MM.1S (cell line): ENCODE data around the gene TMEM109.
A peak's percentile ranks its signal among the peaks of the same experiment; 100 is the strongest.

ENCODE experiments used
- DNase-seq: peaks from one replicate; pipeline ENCODE4 v3.0.0-alpha.2; 2015
- H2AFZ ChIP-seq: fragments of 300-600 bp; sonication (generic); 2 replicates; pipeline ENCODE4 v1.6.0; 2016; ENCODE audit warnings: antibody characterized with exemption, low read length
- H3F3A ChIP-seq: fragments of 300-600 bp; sonication (generic); 2 replicates; pipeline ENCODE4 v1.6.1; 2016; ENCODE audit warnings: mild to moderate bottlenecking, antibody characterized with exemption, low read length, moderate library complexity, mixed read lengths; ENCODE audit not compliant: insufficient read depth
- H3K27ac ChIP-seq: fragments of 300-600 bp; sonication (generic); 2 replicates; pipeline ENCODE4 v1.5.1; 2016; ENCODE audit warnings: mild to moderate bottlenecking, low read length
- H3K27me3 ChIP-seq: fragments of 300-600 bp; sonication (generic); replicated peaks from 2 replicates; pipeline ENCODE4 v1.6.0; 2016; ENCODE audit warnings: low read length; ENCODE audit not compliant: insufficient read depth
- H3K36me3 ChIP-seq: fragments of 300-600 bp; sonication (generic); replicated peaks from 2 replicates; pipeline ENCODE4 v1.6.1; 2016; ENCODE audit warnings: mild to moderate bottlenecking, low read length, mixed read lengths; ENCODE audit not compliant: insufficient read depth
- H3K4me1 ChIP-seq: fragments of 300-600 bp; sonication (generic); 2 replicates; pipeline ENCODE4 v1.6.1; 2016; ENCODE audit warnings: low read length, mixed read lengths
- H3K4me2 ChIP-seq: fragments of 300-600 bp; sonication (generic); 2 replicates; pipeline ENCODE4 v1.6.0; 2016; ENCODE audit warnings: low read depth, low read length
- H3K4me3 ChIP-seq: fragments of 300-600 bp; sonication (generic); 2 replicates; pipeline ENCODE4 v1.5.1; 2016; ENCODE audit warnings: low read length, mixed read lengths
- H3K79me2 ChIP-seq: fragments of 300-600 bp; sonication (generic); 2 replicates; pipeline ENCODE4 v1.6.1; 2016; ENCODE audit warnings: mixed run types, low read length, mixed read lengths
- H3K9ac ChIP-seq: fragments of 300-600 bp; sonication (generic); 2 replicates; pipeline ENCODE4 v1.6.1; 2016; ENCODE audit warnings: low read length, mixed read lengths
- H3K9me2 ChIP-seq: fragments of 300-600 bp; sonication (generic); replicated peaks from 2 replicates; pipeline ENCODE4 v1.6.1; 2016; ENCODE audit warnings: mild to moderate bottlenecking, low read length, mixed read lengths; ENCODE audit not compliant: insufficient read depth
- H3K9me3 ChIP-seq: fragments of 300-600 bp; sonication (generic); replicated peaks from 2 replicates; pipeline ENCODE4 v1.6.1; 2016; ENCODE audit warnings: mild to moderate bottlenecking, low read length, mixed read lengths; ENCODE audit not compliant: insufficient read depth
- H4K20me1 ChIP-seq: fragments of 300-600 bp; sonication (generic); 2 replicates; pipeline ENCODE4 v1.6.1; 2016; ENCODE audit warnings: mild to moderate bottlenecking, low read length, moderate library complexity, mixed read lengths; ENCODE audit not compliant: insufficient read depth
- EZH2 ChIP-seq: fragments of 300-600 bp; sonication (generic); optimal IDR thresholded peaks from 2 replicates; pipeline ENCODE3; 2017; ENCODE audit warnings: low read depth, mild to moderate bottlenecking, antibody characterized with exemption, low read length, mixed read lengths
- EZH2phosphoT487 ChIP-seq: fragments of 300-600 bp; sonication (generic); IDR thresholded peaks from 2 replicates; pipeline ENCODE4 v1.6.1; 2018; ENCODE audit warnings: antibody characterized with exemption, low read length
- TF ChIP-seq, protein P1 (sequence below): fragments of 300-600 bp; sonication (generic); IDR thresholded peaks from 2 replicates; pipeline ENCODE4 v1.5.1; 2016; ENCODE audit warnings: antibody characterized with exemption, low read length, mixed read lengths

Gene TMEM109

DNA sequence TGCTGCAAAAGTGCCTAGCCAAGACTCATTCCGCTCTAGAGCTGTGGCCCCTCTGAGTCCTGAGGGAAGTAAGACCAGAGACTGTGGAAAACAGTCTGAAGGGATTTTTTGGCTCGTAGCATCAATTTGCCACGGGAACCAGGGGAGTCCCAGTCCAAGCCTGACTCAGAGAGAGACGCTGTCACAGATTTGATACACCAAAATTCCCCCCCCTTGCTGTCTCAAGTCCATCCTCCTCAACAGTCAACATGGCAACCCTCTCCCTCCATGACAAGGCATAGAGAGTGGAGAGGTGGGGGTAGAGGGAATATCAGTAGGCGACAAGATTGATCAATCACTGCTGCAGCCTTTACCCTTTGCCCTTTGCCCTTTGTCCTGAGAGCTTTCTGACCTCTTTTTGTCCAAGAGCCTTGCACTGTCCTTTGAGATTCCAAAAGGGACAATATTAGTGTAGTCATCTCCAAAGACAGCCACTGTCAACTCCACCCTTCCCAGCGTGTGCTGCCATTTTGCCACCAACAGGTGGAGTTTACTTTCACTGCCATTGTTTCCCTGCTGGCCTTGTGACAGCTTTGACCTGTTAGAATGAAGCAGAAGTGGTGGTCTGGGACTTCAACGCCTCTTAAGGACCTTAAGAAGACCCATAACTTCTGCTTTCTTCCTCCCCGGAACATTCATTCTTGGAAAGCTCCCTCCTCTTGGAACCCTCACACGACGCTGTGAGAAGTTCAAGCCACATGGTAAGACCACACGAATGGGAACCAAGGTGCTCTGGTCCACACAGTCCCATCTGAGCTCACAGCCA lies 30.7 kb downstream of the TMEM109 start:
- no peak overlapping the region for H3K4me2 ChIP-seq
- peak; percentile 8 for DNase-seq
- H3K9ac ChIP-seq = no peak overlapping the region
- H3K27ac ChIP-seq = no peak overlapping the region
- no peak for TF ChIP-seq EZH2phosphoT487
- TF ChIP-seq, protein P1, sequence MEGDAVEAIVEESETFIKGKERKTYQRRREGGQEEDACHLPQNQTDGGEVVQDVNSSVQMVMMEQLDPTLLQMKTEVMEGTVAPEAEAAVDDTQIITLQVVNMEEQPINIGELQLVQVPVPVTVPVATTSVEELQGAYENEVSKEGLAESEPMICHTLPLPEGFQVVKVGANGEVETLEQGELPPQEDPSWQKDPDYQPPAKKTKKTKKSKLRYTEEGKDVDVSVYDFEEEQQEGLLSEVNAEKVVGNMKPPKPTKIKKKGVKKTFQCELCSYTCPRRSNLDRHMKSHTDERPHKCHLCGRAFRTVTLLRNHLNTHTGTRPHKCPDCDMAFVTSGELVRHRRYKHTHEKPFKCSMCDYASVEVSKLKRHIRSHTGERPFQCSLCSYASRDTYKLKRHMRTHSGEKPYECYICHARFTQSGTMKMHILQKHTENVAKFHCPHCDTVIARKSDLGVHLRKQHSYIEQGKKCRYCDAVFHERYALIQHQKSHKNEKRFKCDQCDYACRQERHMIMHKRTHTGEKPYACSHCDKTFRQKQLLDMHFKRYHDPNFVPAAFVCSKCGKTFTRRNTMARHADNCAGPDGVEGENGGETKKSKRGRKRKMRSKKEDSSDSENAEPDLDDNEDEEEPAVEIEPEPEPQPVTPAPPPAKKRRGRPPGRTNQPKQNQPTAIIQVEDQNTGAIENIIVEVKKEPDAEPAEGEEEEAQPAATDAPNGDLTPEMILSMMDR = peak; percentile 24
- no peak for TF ChIP-seq EZH2
- 0 out of 2 replicates have a peak, but pooled peaks cover under 1% of the 10 kb centered on the region for H3K27me3 ChIP-seq
- H3K4me1 ChIP-seq = no peaks in the 10 kb centered on the region
- H3K9me3 ChIP-seq = no peaks in the 10 kb centered on the region
- H3K4me3 ChIP-seq = no peak overlapping the region
- H3K36me3 ChIP-seq = no peaks in the 10 kb centered on the region
- H4K20me1 ChIP-seq = no peaks in the 10 kb centered on the region
- H3F3A ChIP-seq = no peaks in the 10 kb centered on the region
- no peaks in the 10 kb centered on the region for H3K9me2 ChIP-seq
- no peak overlapping the region for H2AFZ ChIP-seq
- no peaks in the 10 kb centered on the region for H3K79me2 ChIP-seq

DNA sequence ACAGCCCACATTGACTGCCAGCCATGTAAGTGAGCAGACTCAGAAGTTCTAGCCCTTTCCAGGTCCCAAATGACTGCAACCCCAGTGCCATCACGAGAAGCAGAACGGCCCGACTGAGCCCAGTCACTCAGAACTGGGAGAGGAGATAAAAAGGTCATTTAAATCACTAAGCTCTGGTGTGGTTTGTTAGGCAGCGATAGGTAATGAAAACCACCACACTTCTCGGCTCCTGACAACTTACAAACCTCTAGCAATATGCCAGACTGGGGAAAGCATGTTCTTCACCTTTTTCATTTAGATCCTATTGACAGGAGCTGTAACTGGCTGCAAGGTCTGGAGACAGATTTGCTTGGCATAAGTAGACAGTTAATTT lies 31.3 kb downstream of the TMEM109 start:
- Histone ChIP-seq H4K20me1 (no peaks in the 10 kb centered on the region), H3K9me2 (no peaks in the 10 kb centered on the region), H3K4me2 (no peak overlapping the region), H3K27me3 (0 out of 2 replicates have a peak, but pooled peaks cover 6% of the 10 kb centered on the region), H3K4me3 (no peak overlapping the region), H3K4me1 (no peaks in the 10 kb centered on the region), H3F3A (no peaks in the 10 kb centered on the region), H2AFZ (no peak overlapping the region), H3K9ac (no peak overlapping the region), H3K9me3 (no peaks in the 10 kb centered on the region), H3K79me2 (no peaks in the 10 kb centered on the region), H3K27ac (no peak overlapping the region), H3K36me3 (no peaks in the 10 kb centered on the region)
- DNase-seq = no peak
- TF ChIP-seq EZH2 = no peak
- no peak for TF ChIP-seq EZH2phosphoT487
- TF ChIP-seq, protein P1 = no peak

GRCh38 chr11:60946601-60947264 lies 32.8 kb downstream of the TMEM109 start:
- no peak overlapping the region for H3K9ac ChIP-seq
- no peaks in the 10 kb centered on the region; the same call in 1 of the 2 replicates for H3K4me1 ChIP-seq
- TF ChIP-seq EZH2 (no peak), EZH2phosphoT487 (no peak)
- TF ChIP-seq, protein P1 = no peak
- no peak overlapping the region for H3K4me3 ChIP-seq
- H4K20me1 ChIP-seq = no peaks in the 10 kb centered on the region
- no peak overlapping the region for H3K4me2 ChIP-seq
- H3K79me2 ChIP-seq = no peaks in the 10 kb centered on the region
- H3K27ac ChIP-seq = no peak overlapping the region
- no peak overlapping the region for H2AFZ ChIP-seq
- no peaks in the 10 kb centered on the region for H3K36me3 ChIP-seq
- DNase-seq = no peak
- H3K9me2 ChIP-seq = no peaks in the 10 kb centered on the region
- H3F3A ChIP-seq = no peaks in the 10 kb centered on the region
- 0 out of 2 replicates have a peak, but pooled peaks cover 6% of the 10 kb centered on the region for H3K27me3 ChIP-seq
- H3K9me3 ChIP-seq = no peaks in the 10 kb centered on the region
